GM12892 (cell line): ENCODE measurements around the gene ORAI3.

Source experiments
- POLR2A ChIP-seq: IDR thresholded peaks from 2 replicates; pipeline ENCODE4 v1.6.1; 2011; ENCODE audit warnings: low read depth, low read length, control low read depth
- POLR2AphosphoS5 ChIP-seq: IDR thresholded peaks from 2 replicates; pipeline ENCODE4 v1.6.1; 2011; ENCODE audit warnings: low read depth, low read length, control low read depth

DNA sequence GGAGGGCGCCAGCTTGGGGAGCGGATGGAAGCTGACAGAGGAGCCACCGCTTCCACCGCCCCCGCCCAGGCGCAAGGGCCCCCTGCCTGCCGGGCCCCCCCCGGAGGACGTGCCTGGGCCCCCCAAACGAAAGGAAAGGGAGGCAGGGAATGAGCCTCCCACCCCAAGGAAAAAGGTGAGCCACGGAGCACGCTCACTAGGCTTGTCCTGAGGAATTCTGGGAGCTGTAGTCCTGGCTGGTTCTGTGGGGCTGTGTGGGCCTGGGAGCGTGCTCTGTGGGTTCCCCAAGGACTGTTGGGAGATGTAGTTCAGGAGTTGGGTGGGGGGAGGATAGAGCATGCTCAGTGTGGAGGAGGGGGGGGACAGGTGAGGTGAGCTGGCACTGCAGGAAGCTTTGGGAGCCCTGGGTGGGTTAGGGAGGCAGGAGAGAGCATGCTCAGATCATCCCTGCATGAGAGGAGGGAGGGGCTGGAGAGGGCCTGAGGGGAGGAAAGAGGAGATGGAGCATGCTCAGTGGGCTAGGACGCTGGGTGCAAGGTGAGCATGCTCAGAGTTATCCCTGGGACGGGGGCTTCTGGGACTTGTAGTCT is 21.0 kb upstream of the ORAI3 start:
- no peak for TF ChIP-seq POLR2A
- TF ChIP-seq POLR2AphosphoS5: no peak
